Endodermal cell (in vitro differentiated cells): ENCODE measurements around the gene CATSPER3. TPM values are rescaled to one million over a fixed set of nuclear protein-coding genes. Genes with fewer than 3 reads are reported as not detected.

Experiments
- DNase-seq: peaks from one replicate; pipeline ENCODE4 v3.0.0-alpha.2; 2017
- H3K27ac ChIP-seq: 2 replicates; pipeline ENCODE4 v1.5.1; 2013; ENCODE audit warnings: mild to moderate bottlenecking, low read depth, low read length, moderate library complexity
- H3K27me3 ChIP-seq: 2 replicates; pipeline ENCODE4 v1.6.1; 2013; ENCODE audit warnings: mild to moderate bottlenecking, low read length, moderate library complexity; ENCODE audit not compliant: insufficient read depth, control insufficient read depth, poor library complexity, severe bottlenecking
- H3K36me3 ChIP-seq: 2 replicates; pipeline ENCODE4 v1.7.0; 2013; ENCODE audit warnings: mild to moderate bottlenecking, low read length, moderate library complexity; ENCODE audit not compliant: control insufficient read depth, insufficient read depth
- H3K4me1 ChIP-seq: one replicate; pipeline ENCODE4 v1.7.0; 2013; ENCODE audit warnings: low read length; ENCODE audit not compliant: control insufficient read depth, insufficient read depth
- H3K4me3 ChIP-seq: 2 replicates; pipeline ENCODE4 v1.5.1; 2013; ENCODE audit warnings: mild to moderate bottlenecking, low read length, moderate library complexity
- H3K9ac ChIP-seq: 2 replicates; pipeline ENCODE4 v1.6.1; 2013; ENCODE audit warnings: mild to moderate bottlenecking, low read length, moderate library complexity; ENCODE audit not compliant: poor library complexity, severe bottlenecking; ENCODE audit errors: extremely low read depth
- H3K9me3 ChIP-seq: 2 replicates; pipeline ENCODE4 v1.6.1; 2013; ENCODE audit warnings: mild to moderate bottlenecking, low read length, moderate library complexity; ENCODE audit not compliant: control insufficient read depth
- H3K27ac Mint-ChIP-seq: 2 replicates; pipeline ENCODE4 v1.8.0; 2020; ENCODE audit warnings: mixed read lengths
- H3K27me3 Mint-ChIP-seq: 2 replicates; pipeline ENCODE4 v1.8.0; 2021; ENCODE audit warnings: mild to moderate bottlenecking, mixed read lengths; ENCODE audit not compliant: insufficient read depth
- H3K36me3 Mint-ChIP-seq: 2 replicates; pipeline ENCODE4 v1.8.0; 2020; ENCODE audit warnings: low read depth, mixed read lengths
- H3K4me1 Mint-ChIP-seq: 2 replicates; pipeline ENCODE4 v1.8.0; 2020; ENCODE audit warnings: mixed read lengths
- H3K4me3 Mint-ChIP-seq: 2 replicates; pipeline ENCODE4 v1.8.0; 2020; ENCODE audit warnings: mild to moderate bottlenecking, moderate library complexity, mixed read lengths
- H3K9me3 Mint-ChIP-seq: 2 replicates; pipeline ENCODE4 v1.8.0; 2020; ENCODE audit warnings: mild to moderate bottlenecking, mixed read lengths
- WGBS, 2 experiments: methylation state at CpG; one replicate each; pipeline versions ENCODE4 v1.1.5 to v1.1.7; 2013; ENCODE audit warnings: missing lambda C conversion rate in 2 of 2, mixed read lengths in 1 of 2; ENCODE audit not compliant: insufficient coverage in 1 of 2, insufficient read length in 1 of 2; 5-methylcytosine and 5-hydroxymethylcytosine counted together
- total RNA-seq, 2 donors: library from RNA; stranded (reverse); fragmentation: NEBNext Ultra II Directional in 1 of 2; extraction: Animal tissue kit (Norgen Biotek cat#: 25700) in 1 of 2; gene quantifications; 2 replicates in 1 of 2; 3 replicates in 1 of 2; pipeline ENCODE4 v1.2.1, GENCODE V29; 2021
- TF ChIP-seq, protein P1 (sequence below): fragments of 200-600 bp; sonication (generic); conservative IDR thresholded peaks from 2 replicates; pipeline ENCODE4 v1.5.0; 2021; ENCODE audit warnings: antibody characterized with exemption, mild to moderate bottlenecking

Gene CATSPER3
- total RNA-seq, 2 donors from 2014 or later: 0.64 to 0.68 TPM

DNA sequence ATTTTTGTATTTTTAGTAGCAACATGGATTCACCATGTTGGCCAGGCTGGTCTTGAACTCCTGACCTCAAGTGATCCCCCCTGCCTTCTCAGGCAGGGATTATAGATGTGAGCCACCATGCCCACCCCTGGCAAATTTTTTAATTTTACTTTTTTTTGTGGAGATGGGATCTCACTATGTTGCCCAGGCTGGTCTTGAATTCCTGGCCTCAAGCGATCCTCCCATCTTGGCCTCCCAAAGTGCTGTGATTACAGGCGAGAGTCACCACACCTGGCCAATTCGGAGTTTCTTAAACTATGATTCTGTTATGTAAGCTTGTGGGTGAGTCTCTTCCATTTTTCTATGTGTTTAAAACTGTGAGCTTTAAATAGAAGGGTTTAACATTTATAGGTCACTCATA lies 35.2 kb upstream of the CATSPER3 start:
- no peaks in the 10 kb centered on the region for H3K27me3 ChIP-seq
- H3K9ac ChIP-seq: no peak overlapping the region
- H3K4me1 Mint-ChIP-seq: no peaks in the 10 kb centered on the region
- H3K4me3 Mint-ChIP-seq: no peak overlapping the region
- no peaks in the 10 kb centered on the region for H3K9me3 Mint-ChIP-seq
- H3K36me3 Mint-ChIP-seq: peaks cover 24% of the 10 kb centered on the region
- peak; percentile 5 for DNase-seq
- H3K4me1 ChIP-seq: no peaks in the 10 kb centered on the region
- no peak overlapping the region for H3K27ac Mint-ChIP-seq
- 93 to 100% methylated on average over 1 to 3 of the region's 3 CpGs for WGBS, 2 experiments
- peaks cover 23% of the 10 kb centered on the region for H3K36me3 ChIP-seq
- no peaks in the 10 kb centered on the region for H3K9me3 ChIP-seq
- no peaks in the 10 kb centered on the region for H3K27me3 Mint-ChIP-seq
- no peak overlapping the region for H3K4me3 ChIP-seq
- TF ChIP-seq, protein P1, sequence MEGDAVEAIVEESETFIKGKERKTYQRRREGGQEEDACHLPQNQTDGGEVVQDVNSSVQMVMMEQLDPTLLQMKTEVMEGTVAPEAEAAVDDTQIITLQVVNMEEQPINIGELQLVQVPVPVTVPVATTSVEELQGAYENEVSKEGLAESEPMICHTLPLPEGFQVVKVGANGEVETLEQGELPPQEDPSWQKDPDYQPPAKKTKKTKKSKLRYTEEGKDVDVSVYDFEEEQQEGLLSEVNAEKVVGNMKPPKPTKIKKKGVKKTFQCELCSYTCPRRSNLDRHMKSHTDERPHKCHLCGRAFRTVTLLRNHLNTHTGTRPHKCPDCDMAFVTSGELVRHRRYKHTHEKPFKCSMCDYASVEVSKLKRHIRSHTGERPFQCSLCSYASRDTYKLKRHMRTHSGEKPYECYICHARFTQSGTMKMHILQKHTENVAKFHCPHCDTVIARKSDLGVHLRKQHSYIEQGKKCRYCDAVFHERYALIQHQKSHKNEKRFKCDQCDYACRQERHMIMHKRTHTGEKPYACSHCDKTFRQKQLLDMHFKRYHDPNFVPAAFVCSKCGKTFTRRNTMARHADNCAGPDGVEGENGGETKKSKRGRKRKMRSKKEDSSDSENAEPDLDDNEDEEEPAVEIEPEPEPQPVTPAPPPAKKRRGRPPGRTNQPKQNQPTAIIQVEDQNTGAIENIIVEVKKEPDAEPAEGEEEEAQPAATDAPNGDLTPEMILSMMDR: no peak
- H3K27ac ChIP-seq: no peak overlapping the region

GRCh38 chr5:134934202-134934601 lies 33.5 kb upstream of the CATSPER3 start:
- 93 to 98% methylated on average over 2 to 5 of the region's 5 CpGs for WGBS, 2 experiments
- Histone ChIP-seq H3K4me3 (no peak overlapping the region), H3K36me3 (peaks cover 23% of the 10 kb centered on the region), H3K4me1 (peaks cover 3% of the 10 kb centered on the region), H3K9me3 (no peaks in the 10 kb centered on the region), H3K27me3 (no peaks in the 10 kb centered on the region), H3K27ac (peak overlapping the region; percentile 19), H3K9ac (no peak overlapping the region)
- no peak overlapping the region for H3K4me3 Mint-ChIP-seq
- no peak for DNase-seq
- no peaks in the 10 kb centered on the region for H3K9me3 Mint-ChIP-seq
- no peak overlapping the region for H3K27ac Mint-ChIP-seq
- TF ChIP-seq, protein P1: no peak
- H3K36me3 Mint-ChIP-seq: peaks cover 24% of the 10 kb centered on the region
- no peaks in the 10 kb centered on the region for H3K27me3 Mint-ChIP-seq
- H3K4me1 Mint-ChIP-seq: peaks cover 8% of the 10 kb centered on the region

- Histone ChIP-seq H3K9ac (no peak overlapping the region), H3K4me1 (peaks cover 3% of the 10 kb centered on the region), H3K27me3 (no peaks in the 10 kb centered on the region), H3K27ac (no peak overlapping the region), H3K9me3 (no peaks in the 10 kb centered on the region), H3K4me3 (no peak overlapping the region), H3K36me3 (peaks cover 34% of the 10 kb centered on the region)
- TF ChIP-seq, protein P1: no peak
- peak overlapping the region; percentile 64 for H3K27ac Mint-ChIP-seq
- 94 to 100% methylated on average over 2 to 12 of the region's 12 CpGs for WGBS, 2 experiments
- H3K4me3 Mint-ChIP-seq: no peak overlapping the region
- H3K9me3 Mint-ChIP-seq: no peaks in the 10 kb centered on the region
- H3K27me3 Mint-ChIP-seq: no peaks in the 10 kb centered on the region
- no peak for DNase-seq
- H3K36me3 Mint-ChIP-seq: peaks cover 25% of the 10 kb centered on the region
- peaks cover 8% of the 10 kb centered on the region for H3K4me1 Mint-ChIP-seq
These were observed 31.8 kb upstream of the CATSPER3 start for GRCh38 chr5:134935711-134936602.
